NOMO-1 treated with dmso at 0.1 percent for 144 hours (cell line): ENCODE measurements around the gene EIF4E1B.

Experiments
- DNase-seq: peaks from one replicate; lab custom pipeline; 2025; ENCODE audit not compliant: unreplicated experiment; lab: John Stamatoyannopoulos, UW

EIF4E1B gene

GRCh38 chr5:176603091-176603490, 27.4 kb upstream of the EIF4E1B start:
- DNase-seq = no peak

DNA sequence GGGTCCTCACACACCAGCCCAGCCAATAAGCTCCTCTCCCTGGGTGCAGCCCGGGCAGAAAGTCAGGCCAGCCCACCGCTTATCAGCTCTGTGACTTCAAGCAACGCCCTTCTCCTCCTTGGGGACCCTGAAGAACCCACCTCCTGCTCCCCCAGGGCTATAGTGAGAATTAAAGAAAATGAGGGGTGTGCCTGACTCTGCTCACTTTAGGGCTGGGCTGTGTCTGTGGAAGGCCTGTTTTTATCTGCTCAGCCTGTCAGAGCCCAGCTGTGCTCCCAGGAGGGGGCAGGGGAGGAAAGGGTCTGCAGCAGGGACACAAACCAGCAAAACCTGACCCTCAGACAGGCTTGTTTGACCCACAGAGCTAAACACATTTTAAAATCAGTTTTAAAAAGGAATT, 24.4 kb upstream of the EIF4E1B start:
- DNase-seq = no peak

DNA sequence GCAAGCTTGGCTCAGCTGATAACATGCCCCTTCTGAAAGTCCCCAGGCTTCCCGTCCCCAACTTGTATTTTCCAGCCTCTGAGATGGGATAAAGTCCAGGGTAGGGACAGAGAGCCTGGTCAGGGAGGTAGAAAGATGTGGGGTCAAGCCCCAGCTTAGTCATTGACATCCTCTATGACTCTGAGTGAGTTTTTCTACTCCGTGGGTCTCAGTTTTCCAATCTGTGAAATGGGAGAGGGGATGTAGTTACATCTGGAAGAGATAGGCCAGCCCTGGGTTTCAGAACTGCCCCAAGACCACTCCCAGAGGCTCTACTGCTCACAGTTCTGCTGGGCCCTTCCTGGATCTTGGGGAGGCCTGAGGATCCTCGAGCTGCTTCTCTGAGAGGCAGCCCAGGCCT, 23.6 kb upstream of the EIF4E1B start:
- DNase-seq = no peak

GRCh38 chr5:176608142-176608705, 22.3 kb upstream of the EIF4E1B start:
- DNase-seq = no peak

DNA sequence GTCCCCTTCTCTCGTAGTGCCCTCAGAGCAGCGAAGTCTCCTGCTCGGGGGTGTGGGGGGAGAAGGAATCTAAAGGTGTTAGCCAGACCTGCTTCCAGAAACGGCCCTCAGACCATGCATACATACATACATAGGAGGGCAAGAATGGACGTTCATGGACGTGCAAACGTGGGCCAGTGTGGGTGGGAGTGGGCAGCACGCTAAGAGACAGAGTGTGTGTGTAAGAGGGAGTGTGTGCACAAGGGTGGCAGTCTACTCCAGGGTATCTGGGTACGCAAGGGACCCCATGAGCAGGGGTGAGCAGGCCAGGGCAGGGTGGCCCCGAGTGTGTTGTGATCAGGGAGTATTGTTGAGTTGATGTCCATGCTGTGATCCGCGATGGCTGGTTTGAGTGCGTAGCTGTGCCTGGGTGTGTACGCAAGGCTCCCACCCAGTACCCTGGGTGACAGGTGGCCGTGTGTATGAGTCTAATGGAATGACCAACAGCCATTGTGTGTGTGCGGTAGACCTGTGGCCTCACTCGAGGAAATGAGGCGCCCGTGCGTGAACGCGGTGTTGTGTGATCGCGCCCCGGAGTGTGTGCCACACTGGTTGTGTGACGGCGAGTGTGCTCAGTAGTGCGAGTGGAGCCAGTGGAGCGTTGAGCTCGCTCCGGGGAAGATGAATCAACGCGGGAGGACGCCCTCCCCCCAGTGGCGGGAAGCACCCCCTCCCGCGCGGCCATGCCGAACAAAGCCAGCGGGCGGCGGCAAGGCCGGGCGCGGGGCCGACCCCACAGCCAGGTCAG, 21.3 kb upstream of the EIF4E1B start:
- DNase-seq = no peak

DNA sequence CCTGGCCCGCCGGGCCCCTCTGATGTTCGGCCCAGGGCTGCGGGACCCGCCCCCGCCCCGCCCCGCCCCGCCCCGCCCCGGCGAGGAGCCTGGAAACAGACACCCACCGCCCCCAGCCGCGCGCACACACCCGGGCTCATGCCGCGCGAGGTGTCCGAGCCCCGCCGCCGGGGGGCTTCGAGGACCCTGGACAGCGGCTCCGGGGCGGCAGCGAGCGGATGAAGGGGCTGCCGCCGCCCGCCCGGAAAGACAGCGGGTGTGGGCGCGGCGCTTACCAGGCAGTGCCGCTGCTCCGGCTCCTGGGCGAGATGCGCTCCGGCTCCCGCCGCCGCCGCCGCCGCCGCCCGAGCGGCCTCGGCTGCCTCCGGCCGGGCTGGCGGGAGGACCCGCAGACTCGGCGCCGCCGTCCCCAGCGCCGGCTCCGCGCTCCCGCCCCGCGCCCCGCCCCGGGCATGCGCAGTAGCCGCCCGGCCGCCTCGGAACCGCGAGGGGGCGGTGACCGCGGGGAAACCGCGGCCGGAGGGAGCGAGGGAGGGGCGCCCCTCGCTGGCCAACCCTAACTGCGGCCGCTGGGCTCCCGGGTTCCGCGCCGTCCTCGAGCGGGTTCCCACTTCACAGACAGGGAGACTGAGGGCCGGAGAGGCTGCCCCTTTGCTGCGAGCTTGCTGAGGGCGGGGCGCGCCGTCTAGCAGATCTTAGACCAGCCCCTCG, 20.6 kb upstream of the EIF4E1B start, which contains the start of gene GPRIN1:
TSS of gene GPRIN1 (minus strand) at position 433 of the 711 bp plus-strand sequence. CDS start 10,322 bp downstream, outside the sequence.
- DNase-seq = no peak

- no peak for DNase-seq
Measured at GRCh38 chr5:176610435-176610773, 20.1 kb upstream of the EIF4E1B start.

DNA sequence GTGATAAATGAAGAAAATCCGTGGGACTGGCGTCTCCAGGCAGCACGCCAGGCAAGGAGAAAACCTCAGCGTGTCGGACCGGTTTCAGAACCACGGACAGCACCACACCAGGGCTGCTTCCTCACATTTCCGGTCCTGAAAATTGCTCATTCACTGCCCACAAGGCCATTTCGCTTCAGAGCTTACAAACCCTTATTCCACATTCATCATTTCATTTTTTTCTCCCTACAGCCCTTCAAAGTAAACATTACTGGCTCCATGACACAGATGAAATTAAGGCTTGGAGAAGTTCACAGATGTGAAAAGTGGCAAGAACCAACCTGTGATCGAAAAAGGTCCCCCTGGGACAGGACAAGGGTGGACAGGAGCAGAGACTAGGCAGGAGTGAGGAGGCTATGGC, 19.0 kb upstream of the EIF4E1B start:
- DNase-seq = peak; percentile 66

- no peak for DNase-seq
Measured at GRCh38 chr5:176612008-176612407, 18.5 kb upstream of the EIF4E1B start.

- no peak for DNase-seq
Measured at GRCh38 chr5:176612855-176613254, 17.6 kb upstream of the EIF4E1B start.

DNA sequence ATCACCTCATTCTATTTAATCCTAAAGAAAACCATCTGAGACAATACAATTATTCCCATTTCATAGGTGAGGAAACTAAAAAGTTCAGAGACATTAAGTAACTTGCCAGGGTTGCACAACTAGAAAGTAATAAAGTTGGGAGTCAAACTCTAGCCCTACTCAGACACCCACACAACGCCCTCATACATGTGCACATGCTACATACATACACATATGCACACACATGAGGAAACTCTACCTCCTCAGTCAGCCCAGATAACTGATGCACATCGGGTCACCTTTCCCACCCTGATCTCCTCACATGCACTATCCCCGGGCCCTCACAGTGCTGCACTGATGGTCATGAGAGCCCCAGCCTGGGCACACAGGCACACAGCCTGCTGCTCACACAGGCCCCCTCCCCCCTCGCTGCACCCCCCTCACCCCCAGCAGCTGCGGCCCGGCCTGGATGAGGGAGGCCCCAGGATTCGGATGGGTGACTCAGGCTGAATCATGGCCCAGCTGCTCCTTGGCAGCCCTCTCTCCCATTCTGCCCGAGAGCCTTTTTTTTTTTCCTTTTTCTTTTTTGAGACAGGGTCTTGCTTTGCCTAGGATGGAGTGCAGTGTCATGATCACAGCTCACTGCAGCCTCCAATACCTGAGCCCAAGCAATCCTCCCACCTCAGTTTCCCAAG, 15.5 kb upstream of the EIF4E1B start:
- DNase-seq = no peak

- no peak for DNase-seq
Measured at GRCh38 chr5:176616511-176616910, 14.0 kb upstream of the EIF4E1B start.

GRCh38 chr5:176618783-176619182, 11.7 kb upstream of the EIF4E1B start:
- no peak for DNase-seq

- peak; percentile 23 for DNase-seq
Measured at GRCh38 chr5:176619203-176619568, 11.3 kb upstream of the EIF4E1B start.

DNA sequence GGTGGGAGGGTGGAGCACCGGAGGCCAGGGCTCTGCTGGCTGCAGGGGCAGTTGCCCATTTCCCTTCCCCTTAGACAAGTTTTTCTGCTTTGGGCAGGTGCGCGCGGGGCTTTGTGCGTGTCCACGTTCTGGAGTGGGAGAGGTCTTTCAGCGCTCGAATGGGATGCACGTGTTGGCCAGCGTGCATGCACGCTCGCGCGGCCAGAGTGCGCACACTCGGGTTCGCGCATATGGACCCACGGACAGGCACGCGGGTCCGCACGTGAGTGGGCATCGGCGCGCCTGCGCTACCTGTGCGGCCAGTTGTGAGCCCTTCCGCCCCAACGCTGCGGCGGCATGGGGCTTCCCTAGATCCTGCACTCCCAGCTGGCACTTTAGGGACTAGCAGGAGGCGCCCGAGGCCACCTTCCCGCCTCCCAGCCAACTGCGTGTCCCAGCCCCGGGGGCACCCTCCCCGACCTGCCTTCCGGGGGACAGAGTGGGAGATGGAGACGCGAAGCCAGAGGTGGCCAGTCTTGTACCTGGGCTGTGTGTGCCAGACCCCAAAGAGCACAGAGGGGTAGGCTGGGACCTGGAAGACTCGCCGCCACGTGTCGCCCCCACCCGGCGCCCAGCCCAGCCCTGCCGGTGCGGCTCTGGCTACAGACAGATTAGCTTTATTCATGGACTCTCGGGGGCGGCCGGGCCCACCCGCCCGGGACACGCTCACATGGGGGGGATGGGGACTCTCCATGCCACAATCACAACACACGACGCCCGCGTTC, 10.7 kb upstream of the EIF4E1B start:
- DNase-seq = no peak

- no peak for DNase-seq
Measured at GRCh38 chr5:176620333-176620981, 10.0 kb upstream of the EIF4E1B start.

- DNase-seq = no peak
Measured at GRCh38 chr5:176621661-176622079, 8.8 kb upstream of the EIF4E1B start.

DNA sequence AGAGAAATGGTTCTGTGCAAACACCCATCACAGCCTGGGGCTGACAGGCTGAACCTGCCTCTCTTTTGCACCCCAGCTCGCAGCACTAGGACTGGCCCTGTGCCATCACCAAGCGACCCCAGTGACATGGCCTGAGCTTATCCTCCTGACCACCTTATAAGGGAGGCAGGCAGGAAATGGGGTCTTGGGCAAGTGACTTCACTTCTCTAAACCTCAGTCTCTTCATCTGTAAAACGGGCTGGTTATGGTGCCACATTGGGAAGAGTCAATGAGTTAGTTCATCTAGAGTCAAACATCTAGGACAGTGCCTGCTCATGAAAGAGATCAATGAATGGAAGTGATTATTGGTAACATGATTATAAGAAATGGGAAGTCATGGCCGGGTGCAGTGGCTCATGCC, 6.3 kb upstream of the EIF4E1B start:
- no peak for DNase-seq

DNA sequence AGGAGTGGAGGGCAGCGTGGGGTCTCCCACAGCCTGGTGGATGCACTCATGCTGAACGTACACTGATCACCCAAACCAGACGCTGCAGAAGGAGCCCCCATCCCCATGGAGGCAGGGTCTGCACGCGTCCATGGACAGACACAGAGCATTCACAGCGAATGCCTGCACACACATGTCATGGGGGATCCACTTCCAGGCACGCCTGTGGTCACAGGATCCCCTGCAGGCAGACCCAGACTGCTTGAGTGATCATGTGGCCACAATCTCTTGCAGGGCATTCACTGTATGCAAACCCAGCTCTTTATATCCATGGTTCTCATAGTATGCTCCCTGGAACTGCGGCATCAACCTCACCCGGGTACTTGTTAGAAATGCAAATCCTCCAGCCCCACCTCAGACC, 5.5 kb upstream of the EIF4E1B start:
- DNase-seq = no peak

GRCh38 chr5:176625512-176625911, 5.0 kb upstream of the EIF4E1B start:
- no peak for DNase-seq
